ENCODE data around the gene MAFB. TPM values are rescaled to one million over a fixed set of nuclear protein-coding genes. Genes with fewer than 3 reads are reported as not detected.

Gene MAFB
- polyA plus RNA-seq, 4 donors: 19.3 to 135 (median 123) TPM

DNA sequence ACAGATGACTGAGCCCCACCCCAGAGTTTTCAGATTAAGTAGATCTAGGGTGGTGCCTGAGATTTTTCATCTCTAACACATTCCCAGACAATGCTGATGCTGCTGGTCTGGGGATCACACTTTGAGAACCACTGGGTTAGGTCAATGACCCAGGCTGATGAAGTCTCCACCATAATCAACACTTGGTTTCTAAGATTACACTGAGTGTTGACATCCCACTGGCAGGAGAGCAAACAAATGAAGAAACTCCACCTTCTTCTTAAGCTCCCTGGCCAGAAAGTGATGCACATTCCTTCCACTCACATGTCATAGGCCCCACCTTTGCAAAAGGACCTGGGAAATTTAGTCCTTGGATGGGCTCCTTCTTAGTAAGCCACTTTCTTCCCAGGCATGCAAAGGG is 53.1 kb downstream of the MAFB start:
- no peak for DNase-seq (ENCODE audit: low read depth in 4 of 4, low spot score in 3 of 4)

All from left renal pelvis (tissue), 4 donors.